ENCODE data around the gene COX7A2.

Gene COX7A2

GRCh38 chr6:75196081-75196687 lies 47.4 kb downstream of the COX7A2 start:
- no peak for DNase-seq

- no peak for DNase-seq
Observed at GRCh38 chr6:75188221-75188925, 55.2 kb downstream of the COX7A2 start.
